IMR-90 (cell line): ENCODE measurements around the gene GLIS1. TPM values are rescaled to one million over a fixed set of nuclear protein-coding genes. Genes with fewer than 3 reads are reported as not detected.

ENCODE experiments used
- ATAC-seq: fragments of 200-7000 bp; cut with Tn5 transposase; 2 replicates; pipeline ENCODE4 v1.9.1; 2020; ENCODE audit warnings: low read depth, mild to moderate bottlenecking, moderate library complexity
- BruUV-seq: library from RNA; stranded (reverse); fragments of 400-500 nt; replicated peaks from 2 replicates; lab custom pipeline; 2021; lab: Mats Ljungman, UMichigan
- CTCF ChIA-PET: fragments of 300-600 bp; formaldehyde crosslinking; extraction: SDS; loops from one replicate; lab custom pipeline; 2021; ENCODE audit warnings: antibody characterized with exemption; lab: Yijun Ruan, JAX
- POLR2A ChIA-PET: fragments of 300-600 bp; sonication (Branson Sonifier 250); formaldehyde crosslinking; loops from one replicate; lab custom pipeline; 2022; ENCODE audit warnings: antibody characterized with exemption; ENCODE audit not compliant: unreplicated experiment; lab: Charles Lee
- DNase-seq: peaks from one replicate; pipeline ENCODE4 v3.0.0; 2013
- H2AFZ ChIP-seq: replicated peaks from 2 replicates; pipeline ENCODE3; 2013; ENCODE audit warnings: low read length, mild to moderate bottlenecking; ENCODE audit not compliant: poor library complexity
- H2AK5ac ChIP-seq: 2 replicates; pipeline ENCODE4 v1.6.1; 2013; ENCODE audit warnings: low read depth, low read length, inconsistent platforms
- H2AK9ac ChIP-seq: replicated peaks from 2 replicates; pipeline ENCODE3; 2013; ENCODE audit warnings: mild to moderate bottlenecking, low read depth, low read length, moderate library complexity; ENCODE audit not compliant: poor library complexity
- H2BK120ac ChIP-seq: 2 replicates; pipeline ENCODE4 v1.6.1; 2013; ENCODE audit warnings: low read depth, low read length, inconsistent platforms
- H2BK15ac ChIP-seq: 3 replicates; pipeline ENCODE4 v1.6.1; 2013; ENCODE audit warnings: low read depth, low read length, inconsistent platforms
- H2BK20ac ChIP-seq: 2 replicates; pipeline ENCODE4 v1.6.1; 2013; ENCODE audit warnings: low read depth, mild to moderate bottlenecking, inconsistent platforms, low read length, moderate library complexity
- H2BK5ac ChIP-seq: 2 replicates; pipeline ENCODE4 v1.6.1; 2013; ENCODE audit warnings: mild to moderate bottlenecking, low read depth, low read length, inconsistent platforms; ENCODE audit not compliant: poor library complexity, severe bottlenecking
- H3K14ac ChIP-seq: replicated peaks from 2 replicates; pipeline ENCODE4 v1.6.1; 2013; ENCODE audit warnings: low read depth, low read length, inconsistent platforms
- H3K18ac ChIP-seq: 2 replicates; pipeline ENCODE4 v1.6.1; 2013; ENCODE audit warnings: low read depth, low read length, control low read depth
- H3K23ac ChIP-seq: 2 replicates; pipeline ENCODE4 v1.6.1; 2013; ENCODE audit warnings: low read depth, low read length, inconsistent platforms
- H3K27ac ChIP-seq: 2 replicates; pipeline ENCODE4 v1.5.1; 2013; ENCODE audit warnings: mild to moderate bottlenecking, control low read depth, low read length; ENCODE audit not compliant: insufficient read depth
- H3K27me3 ChIP-seq: 2 replicates; pipeline ENCODE4 v1.6.1; 2013; ENCODE audit warnings: low read length; ENCODE audit not compliant: control insufficient read depth, insufficient read depth
- H3K36me3 ChIP-seq: 2 replicates; pipeline ENCODE4 v1.6.1; 2013; ENCODE audit warnings: low read length, mixed read lengths; ENCODE audit not compliant: control insufficient read depth, insufficient read depth
- H3K4ac ChIP-seq: 2 replicates; pipeline ENCODE4 v1.6.1; 2013; ENCODE audit warnings: low read depth, low read length, inconsistent platforms
- H3K4me1 ChIP-seq: 2 replicates; pipeline ENCODE4 v1.6.1; 2013; ENCODE audit warnings: low read length, mixed read lengths; ENCODE audit not compliant: control insufficient read depth, insufficient read depth
- H3K4me2 ChIP-seq: 2 replicates; pipeline ENCODE4 v1.6.1; 2013; ENCODE audit warnings: low read depth, mild to moderate bottlenecking, control low read depth, low read length, moderate library complexity
- H3K4me3 ChIP-seq: 2 replicates; pipeline ENCODE4 v1.5.1; 2013; ENCODE audit warnings: low read depth, mild to moderate bottlenecking, control low read depth, low read length, moderate library complexity; ENCODE audit not compliant: insufficient read depth
- H3K56ac ChIP-seq: 2 replicates; pipeline ENCODE4 v1.6.1; 2013; ENCODE audit warnings: low read length, inconsistent platforms; ENCODE audit not compliant: insufficient read depth; ENCODE audit errors: extremely low read depth
- H3K79me1 ChIP-seq, 2 experiments: 2 replicates each; pipeline ENCODE4 v1.6.1; 2013; ENCODE audit warnings: low read length in 2 of 2, inconsistent platforms in 1 of 2, low read depth in 1 of 2
- H3K9ac ChIP-seq: 2 replicates; pipeline ENCODE4 v1.6.1; 2013; ENCODE audit warnings: low read depth, low read length, control low read depth
- H3K9me1 ChIP-seq: 2 replicates; pipeline ENCODE4 v1.6.1; 2013; ENCODE audit warnings: low read length, inconsistent platforms; ENCODE audit not compliant: insufficient read depth
- H3K9me3 ChIP-seq: 2 replicates; pipeline ENCODE4 v1.6.1; 2013; ENCODE audit warnings: low read length; ENCODE audit not compliant: control insufficient read depth, insufficient read depth
- H4K20me1 ChIP-seq: 2 replicates; pipeline ENCODE4 v1.6.1; 2013; ENCODE audit warnings: low read length, inconsistent platforms; ENCODE audit not compliant: insufficient read depth
- H4K5ac ChIP-seq: 2 replicates; pipeline ENCODE4 v1.6.1; 2013; ENCODE audit warnings: mild to moderate bottlenecking, low read depth, low read length, control low read depth
- H4K8ac ChIP-seq, 2 experiments: 2 replicates each; pipeline ENCODE4 v1.6.1; 2013; ENCODE audit warnings: low read depth in 2 of 2, low read length in 2 of 2, control low read depth in 1 of 2, inconsistent platforms in 1 of 2
- H4K91ac ChIP-seq: 2 replicates; pipeline ENCODE4 v1.6.1; 2013; ENCODE audit warnings: low read depth, low read length, inconsistent platforms; ENCODE audit not compliant: insufficient read depth
- CHD1 ChIP-seq: IDR thresholded peaks from 2 replicates; pipeline ENCODE4 v1.6.1; 2012; ENCODE audit warnings: low read depth, low read length, improper control_type of control experiment
- MAFK ChIP-seq: IDR thresholded peaks from 2 replicates; pipeline ENCODE4 v1.6.1; 2012; ENCODE audit warnings: low read depth, low read length, improper control_type of control experiment
- MXI1 ChIP-seq: IDR thresholded peaks from 2 replicates; pipeline ENCODE4 v1.6.1; 2012; ENCODE audit warnings: low read depth, mild to moderate bottlenecking, low read length, moderate library complexity, borderline replicate concordance
- POLR2A ChIP-seq: IDR thresholded peaks from 2 replicates; pipeline ENCODE4 v1.6.1; 2012; ENCODE audit warnings: mild to moderate bottlenecking, low read depth, low read length
- WGBS, 2 experiments: methylation state at CpG; one replicate each; pipeline versions ENCODE4 v1.1.5 to v1.1.7; 2013; ENCODE audit warnings: missing lambda C conversion rate in 2 of 2; ENCODE audit not compliant: insufficient read length in 1 of 2; ENCODE audit errors: extremely low coverage in 2 of 2; 5-methylcytosine and 5-hydroxymethylcytosine counted together
- dilution Hi-C: fragments of 300-500 bp; cut with HindIII; formaldehyde crosslinking; loops from one replicate; pipeline ENCODE4 v1.14.3; 2018; ENCODE audit warnings: low sequenced_read_pairs; ENCODE audit not compliant: unreplicated experiment
- in situ Hi-C: fragments of 300-500 bp; cut with MboI; formaldehyde crosslinking; loops from 3 replicates; pipeline ENCODE4 v1.14.3; 2019; ENCODE audit warnings: low sequenced_read_pairs, inconsistent platforms, mixed read lengths
- intact Hi-C: fragments of 100-400 bp; cut with micrococcal nuclease; formaldehyde crosslinking; loops from 2 replicates; pipeline ENCODE4 v1.10.0; 2022
- polyA plus RNA-seq, 3 experiments: library from polyadenylated mRNA; depleted of rRNA; stranded (reverse); fragments of >200 nt; gene quantifications; 2 replicates each; pipeline ENCODE4 v1.2.3, GENCODE V29; 2012; ENCODE audit warnings: low replicate concordance in 1 of 3
- total RNA-seq: library from RNA; depleted of rRNA; stranded (reverse); fragments of >200 nt; gene quantifications from 2 replicates; pipeline ENCODE4 v1.2.3, GENCODE V29; 2012
- TF ChIP-seq, protein P1 (sequence below): fragments of 150-350 bp; IDR thresholded peaks from 2 replicates; pipeline ENCODE4 v1.6.1; 2016; ENCODE audit warnings: low read depth, mild to moderate bottlenecking, low read length, moderate library complexity, borderline replicate concordance
- TF ChIP-seq, protein P2 (sequence below): conservative IDR thresholded peaks from 2 replicates; pipeline ENCODE4 v1.5.1; 2012; ENCODE audit warnings: mild to moderate bottlenecking, low read depth, low read length, improper control_type of control experiment
- TF ChIP-seq, protein P3 (sequence below): fragments of 150-350 bp; IDR thresholded peaks from 2 replicates; pipeline ENCODE4 v1.6.1; 2017; ENCODE audit warnings: mild to moderate bottlenecking, antibody characterized with exemption, low read length, low read depth

The GLIS1 gene
- total and polyA plus RNA-seq, 2 of the 4 experiments (the other 2 are of a cell fraction): 0.18 to 2.3 TPM

DNA sequence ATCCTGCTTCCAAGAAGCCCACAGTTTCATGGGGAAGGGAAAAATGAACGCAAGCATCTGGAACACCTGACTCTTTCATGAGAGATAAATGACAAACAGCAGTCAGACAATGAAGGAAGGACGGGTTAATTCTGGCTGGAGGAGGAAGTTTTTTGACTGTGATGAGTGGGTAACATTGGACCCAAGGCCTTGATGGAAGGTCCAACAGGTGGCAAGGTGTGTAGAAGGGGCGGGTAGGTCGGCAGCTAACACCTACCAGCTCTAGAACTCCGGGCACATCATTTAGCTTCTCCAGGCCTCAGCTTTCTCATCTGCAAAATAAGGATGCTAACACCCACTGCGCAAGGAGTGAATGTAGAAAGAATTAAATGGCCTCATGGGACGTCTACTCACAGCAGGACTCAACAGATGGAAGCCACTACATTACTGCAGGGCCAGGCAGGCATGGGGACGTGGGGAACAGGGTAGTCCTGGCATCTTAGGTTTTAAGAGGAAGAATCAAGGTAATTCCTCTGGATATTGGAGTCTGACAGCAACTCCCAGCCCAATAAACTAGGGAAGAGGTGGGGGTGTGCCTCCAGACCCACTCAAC is 12.9 kb downstream of the GLIS1 start:
- Histone ChIP-seq H2BK15ac (no peak overlapping the region), H4K20me1 (no peaks in the 10 kb centered on the region), H2BK120ac (no peak overlapping the region), H2AK5ac (peak overlapping the region; percentile 54; the same call in 1 of the 2 replicates), H3K23ac (no peak overlapping the region), H3K9me1 (peaks cover 4% of the 10 kb centered on the region; the same call in 1 of the 2 replicates), H2AK9ac (no peak overlapping the region), H3K27me3 (no peaks in the 10 kb centered on the region), H3K56ac (no peak overlapping the region), H3K4ac (no peak overlapping the region), H2AFZ (no peak overlapping the region), H3K4me2 (no peak overlapping the region), H3K4me1 (peaks cover 3% of the 10 kb centered on the region; the same call in 1 of the 2 replicates), H4K8ac (no peak overlapping the region), H3K9me3 (no peaks in the 10 kb centered on the region), H3K79me1 (peaks cover 15 to 42% of the 10 kb centered on the region in 2 experiments), H3K14ac (no peak overlapping the region), H4K91ac (no peak overlapping the region), H2BK5ac (no peak overlapping the region), H4K5ac (no peak overlapping the region), H3K4me3 (no peak overlapping the region), H3K9ac (no peak overlapping the region), H3K18ac (no peak overlapping the region), H3K27ac (no peak overlapping the region), H3K36me3 (peaks cover 2% of the 10 kb centered on the region; the same call in 1 of the 2 replicates), H2BK20ac (no peak overlapping the region)
- POLR2A ChIA-PET: no interaction called here
- intact Hi-C loops: no loop called here
- in situ Hi-C loops: no loop called here
- WGBS, 2 experiments: 100% methylated on average over 3 of the region's 8 CpGs; no CpG with 5 or more reads in 1 of the 2 experiments
- DNase-seq (no peak), ATAC-seq (no peak)
- CTCF ChIA-PET: no interaction called here
- dilution Hi-C loops: no loop called here
- TF ChIP-seq CHD1: no peak
- no peak for TF ChIP-seq MXI1
- TF ChIP-seq MAFK: no peak
- TF ChIP-seq POLR2A: no peak
- TF ChIP-seq, protein P1, sequence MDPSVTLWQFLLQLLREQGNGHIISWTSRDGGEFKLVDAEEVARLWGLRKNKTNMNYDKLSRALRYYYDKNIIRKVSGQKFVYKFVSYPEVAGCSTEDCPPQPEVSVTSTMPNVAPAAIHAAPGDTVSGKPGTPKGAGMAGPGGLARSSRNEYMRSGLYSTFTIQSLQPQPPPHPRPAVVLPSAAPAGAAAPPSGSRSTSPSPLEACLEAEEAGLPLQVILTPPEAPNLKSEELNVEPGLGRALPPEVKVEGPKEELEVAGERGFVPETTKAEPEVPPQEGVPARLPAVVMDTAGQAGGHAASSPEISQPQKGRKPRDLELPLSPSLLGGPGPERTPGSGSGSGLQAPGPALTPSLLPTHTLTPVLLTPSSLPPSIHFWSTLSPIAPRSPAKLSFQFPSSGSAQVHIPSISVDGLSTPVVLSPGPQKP: no peak
- TF ChIP-seq, protein P2, sequence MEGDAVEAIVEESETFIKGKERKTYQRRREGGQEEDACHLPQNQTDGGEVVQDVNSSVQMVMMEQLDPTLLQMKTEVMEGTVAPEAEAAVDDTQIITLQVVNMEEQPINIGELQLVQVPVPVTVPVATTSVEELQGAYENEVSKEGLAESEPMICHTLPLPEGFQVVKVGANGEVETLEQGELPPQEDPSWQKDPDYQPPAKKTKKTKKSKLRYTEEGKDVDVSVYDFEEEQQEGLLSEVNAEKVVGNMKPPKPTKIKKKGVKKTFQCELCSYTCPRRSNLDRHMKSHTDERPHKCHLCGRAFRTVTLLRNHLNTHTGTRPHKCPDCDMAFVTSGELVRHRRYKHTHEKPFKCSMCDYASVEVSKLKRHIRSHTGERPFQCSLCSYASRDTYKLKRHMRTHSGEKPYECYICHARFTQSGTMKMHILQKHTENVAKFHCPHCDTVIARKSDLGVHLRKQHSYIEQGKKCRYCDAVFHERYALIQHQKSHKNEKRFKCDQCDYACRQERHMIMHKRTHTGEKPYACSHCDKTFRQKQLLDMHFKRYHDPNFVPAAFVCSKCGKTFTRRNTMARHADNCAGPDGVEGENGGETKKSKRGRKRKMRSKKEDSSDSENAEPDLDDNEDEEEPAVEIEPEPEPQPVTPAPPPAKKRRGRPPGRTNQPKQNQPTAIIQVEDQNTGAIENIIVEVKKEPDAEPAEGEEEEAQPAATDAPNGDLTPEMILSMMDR: no peak
- TF ChIP-seq, protein P3, sequence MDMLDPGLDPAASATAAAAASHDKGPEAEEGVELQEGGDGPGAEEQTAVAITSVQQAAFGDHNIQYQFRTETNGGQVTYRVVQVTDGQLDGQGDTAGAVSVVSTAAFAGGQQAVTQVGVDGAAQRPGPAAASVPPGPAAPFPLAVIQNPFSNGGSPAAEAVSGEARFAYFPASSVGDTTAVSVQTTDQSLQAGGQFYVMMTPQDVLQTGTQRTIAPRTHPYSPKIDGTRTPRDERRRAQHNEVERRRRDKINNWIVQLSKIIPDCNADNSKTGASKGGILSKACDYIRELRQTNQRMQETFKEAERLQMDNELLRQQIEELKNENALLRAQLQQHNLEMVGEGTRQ: no peak
- BruUV-seq: no TSS peak
